Measurements from ENCODE around the gene TPP1. TPM values are rescaled to one million over a fixed set of nuclear protein-coding genes. Genes with fewer than 3 reads are reported as not detected.

TPP1 gene
- total RNA-seq (ENCODE audit: insufficient read depth, low replicate concordance): 59.7 TPM

DNA sequence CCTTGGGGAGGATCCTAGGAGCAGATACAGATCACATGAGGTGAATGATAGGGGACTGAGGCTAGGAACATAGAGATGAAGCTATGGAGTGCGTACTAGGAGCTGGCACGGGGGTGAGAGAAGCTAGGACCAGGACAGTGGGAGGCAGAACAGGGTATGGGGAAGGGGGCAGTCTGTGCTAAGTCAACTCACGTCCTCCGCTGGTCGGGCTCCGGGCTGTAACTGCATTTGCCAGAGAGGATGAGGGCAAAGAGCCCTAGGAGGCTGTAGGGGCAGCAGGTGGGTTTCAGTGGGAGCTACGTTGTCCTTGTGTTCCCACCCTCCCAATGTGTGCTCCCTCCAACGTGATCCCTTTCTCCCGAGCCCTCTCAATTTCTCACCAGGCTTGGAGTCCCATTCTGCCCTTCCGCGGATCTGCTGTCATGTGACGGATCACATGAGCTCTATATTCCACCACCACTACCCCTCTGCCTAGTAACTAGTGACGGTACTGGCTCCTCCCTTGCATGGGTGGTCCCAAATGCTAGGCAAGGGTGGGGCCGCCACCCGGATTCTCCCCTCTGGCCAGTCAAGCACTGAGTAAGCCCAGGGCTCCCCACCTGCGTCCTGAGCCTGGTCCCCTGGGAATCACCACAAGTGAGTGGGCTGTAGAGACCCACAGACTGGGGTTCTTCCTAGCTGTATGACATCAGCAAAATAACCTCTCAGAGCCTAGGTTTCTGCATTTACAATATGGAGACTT lies at the start of gene TPP1:
Gene TPP1 (minus strand): TSS at position 419 of the 742 bp plus-strand sequence. CDS start 22 bp downstream, at position 397.
- peak; percentile 98 for DNase-seq (ENCODE audit: low spot score)

DNA sequence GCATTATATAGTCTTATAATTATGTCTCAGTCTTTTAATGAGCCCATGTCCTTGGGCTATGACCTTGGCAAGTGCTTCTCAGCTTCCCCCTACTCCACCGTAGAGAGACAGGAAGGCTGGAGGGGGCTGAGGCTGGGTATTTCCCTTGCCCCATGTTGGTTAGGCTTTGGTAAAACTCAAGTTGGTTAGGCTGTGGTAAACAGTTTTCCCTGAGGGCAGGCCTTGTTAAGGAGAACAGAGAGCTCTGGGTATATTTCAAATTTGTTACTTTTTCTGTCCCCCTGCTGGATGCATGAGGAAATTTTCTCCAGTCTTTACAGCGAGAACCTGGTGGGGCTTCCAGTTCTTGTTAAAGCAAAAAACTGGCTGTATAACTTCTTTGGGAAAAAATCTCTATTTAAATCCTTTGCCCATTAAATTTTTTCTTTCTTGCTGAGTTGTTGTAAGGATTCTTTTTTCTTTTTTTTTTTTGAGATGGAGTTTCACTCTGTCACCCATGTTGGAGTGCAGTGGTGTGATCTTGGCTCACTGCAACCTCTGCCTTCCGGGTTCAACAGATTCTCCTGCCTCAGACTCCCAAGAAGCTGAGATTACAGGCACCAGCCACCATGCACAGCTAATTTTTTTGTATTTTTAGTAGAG lies 48.6 kb upstream of the TPP1 start:
- no peak for DNase-seq (ENCODE audit: low spot score)

DNA sequence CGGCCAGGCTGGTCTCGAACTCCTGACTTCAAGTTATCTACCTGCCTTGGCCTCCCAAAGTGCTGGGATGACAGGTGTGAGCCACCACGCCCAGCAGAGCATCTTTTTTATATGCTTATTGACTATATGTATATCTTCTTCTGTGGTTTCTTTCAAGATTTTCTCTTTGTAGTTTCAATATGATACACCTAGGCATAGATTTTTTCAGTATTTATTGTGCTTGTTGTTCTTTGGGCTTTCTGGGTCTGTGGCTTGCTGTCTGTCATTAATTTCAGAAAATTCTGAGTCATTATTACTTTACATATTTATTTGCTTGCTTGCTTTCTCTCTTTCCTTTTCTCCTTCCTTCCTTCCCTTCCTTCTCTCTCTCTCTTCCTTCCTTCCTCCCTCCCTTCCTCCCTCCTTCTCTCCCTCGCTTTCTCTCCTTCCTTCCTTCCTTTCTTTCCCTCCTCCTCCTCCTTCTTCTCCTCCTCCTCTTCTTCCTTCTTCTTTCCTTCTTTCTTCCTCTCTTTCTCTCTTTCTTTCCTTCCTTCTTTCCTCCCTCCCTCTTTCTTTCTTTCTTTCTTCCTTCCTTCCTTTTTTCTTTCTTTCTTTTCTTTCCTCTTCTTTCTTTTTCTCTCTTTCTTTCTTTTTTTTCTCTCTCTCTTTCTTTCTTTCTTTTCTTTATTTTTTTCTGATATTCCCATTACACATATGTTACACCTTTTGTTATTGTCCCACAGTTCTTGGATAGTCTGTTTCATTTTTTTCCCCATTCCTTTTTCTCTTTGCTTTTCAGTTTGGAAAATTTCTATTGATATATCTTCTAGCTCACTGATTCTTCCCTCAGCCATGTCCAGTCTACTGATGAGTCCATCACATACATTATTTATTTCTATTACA lies 47.3 kb upstream of the TPP1 start:
- no peak for DNase-seq (ENCODE audit: low spot score)

DNA sequence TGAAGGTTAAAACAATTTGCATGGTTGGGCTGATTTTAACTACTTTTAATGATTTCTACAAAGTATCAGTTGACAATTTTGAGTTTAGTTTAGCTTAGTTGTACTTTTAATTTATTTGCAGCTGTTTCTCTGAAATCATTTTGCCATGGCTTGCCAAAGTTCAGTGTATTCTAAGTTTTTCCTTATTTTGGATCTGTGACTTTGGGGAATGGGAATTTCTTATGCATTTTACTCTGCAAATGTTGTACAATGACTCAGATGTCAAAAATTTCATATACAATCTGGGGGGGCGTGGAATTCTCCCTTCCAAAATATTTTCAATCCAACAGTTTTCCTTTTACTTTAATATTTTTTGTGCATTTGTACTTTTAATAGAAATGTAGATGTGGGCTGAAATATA lies 45.3 kb upstream of the TPP1 start:
- no peak for DNase-seq (ENCODE audit: low spot score)

DNA sequence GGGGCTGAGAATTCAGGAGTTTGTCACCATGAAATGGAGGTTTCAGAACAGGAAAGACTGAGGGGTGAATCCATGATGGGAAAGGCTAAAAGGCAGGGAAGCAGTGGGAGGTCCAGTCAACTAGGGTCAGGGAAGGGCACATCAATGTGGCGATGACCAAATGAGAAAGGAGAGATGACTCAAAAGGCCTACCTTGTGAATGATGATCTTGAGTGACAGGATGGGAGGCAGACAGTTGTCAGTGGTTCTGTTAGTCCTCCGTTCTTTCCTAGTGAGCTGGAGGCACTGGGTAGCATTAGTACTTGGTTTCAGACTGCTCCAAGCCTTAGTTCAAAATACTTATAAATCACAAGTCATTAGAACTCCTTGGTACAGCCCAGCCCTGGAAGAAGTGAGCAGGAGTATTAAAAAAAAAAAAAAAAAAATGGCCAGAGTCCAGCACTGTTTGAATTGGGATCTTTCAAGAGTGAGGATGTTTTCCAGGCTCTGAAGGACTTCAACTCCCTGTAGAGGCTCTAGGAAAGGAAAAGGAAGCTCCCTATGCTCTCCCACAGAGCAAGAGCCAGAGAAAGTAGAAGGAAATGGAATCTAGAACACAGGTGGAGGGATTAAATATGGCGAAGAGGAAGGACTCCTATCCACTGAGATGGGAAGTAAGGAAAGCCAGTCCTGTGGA lies 44.7 kb upstream of the TPP1 start:
- DNase-seq (ENCODE audit: low spot score): no peak

DNA sequence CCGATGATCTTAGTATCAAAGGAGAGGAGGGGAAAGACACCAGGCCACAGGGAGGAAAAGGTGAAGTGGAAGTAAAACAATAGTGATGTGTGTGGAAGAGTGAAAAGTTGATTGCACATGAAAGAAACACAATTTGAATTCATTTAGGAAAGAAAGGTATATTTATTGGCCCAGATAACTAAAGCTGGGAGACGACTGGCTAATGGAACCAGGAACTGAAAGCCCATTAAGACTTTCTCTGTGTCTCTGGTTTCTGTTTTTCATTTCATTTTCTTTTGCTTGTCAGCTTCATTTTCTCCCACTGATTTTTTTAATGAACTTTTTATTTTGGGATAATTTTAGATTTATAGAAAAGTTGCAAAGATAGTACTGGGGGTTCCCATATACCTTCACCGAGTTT lies 41.5 kb upstream of the TPP1 start:
- DNase-seq (ENCODE audit: low spot score): no peak

DNA sequence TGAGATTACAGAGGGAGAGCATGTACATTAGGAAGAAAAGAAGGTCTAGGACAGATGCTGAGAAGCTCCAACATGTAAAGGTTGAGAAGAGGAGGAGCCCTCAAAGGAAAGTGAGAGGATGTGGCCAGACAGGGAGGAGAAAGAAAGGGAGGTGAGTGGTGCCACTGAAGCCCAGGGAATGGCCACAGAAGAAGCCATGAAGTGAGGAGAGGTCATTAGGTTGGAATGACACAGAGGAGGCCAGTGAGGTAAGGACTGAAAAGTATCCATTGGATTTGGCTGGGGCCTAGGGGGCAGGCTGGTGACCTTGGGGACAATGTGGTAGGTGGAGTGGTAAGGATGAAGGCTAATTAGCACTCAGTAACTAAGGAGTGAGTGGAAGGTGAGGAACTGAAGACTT lies 39.4 kb upstream of the TPP1 start:
- no peak for DNase-seq (ENCODE audit: low spot score)

DNA sequence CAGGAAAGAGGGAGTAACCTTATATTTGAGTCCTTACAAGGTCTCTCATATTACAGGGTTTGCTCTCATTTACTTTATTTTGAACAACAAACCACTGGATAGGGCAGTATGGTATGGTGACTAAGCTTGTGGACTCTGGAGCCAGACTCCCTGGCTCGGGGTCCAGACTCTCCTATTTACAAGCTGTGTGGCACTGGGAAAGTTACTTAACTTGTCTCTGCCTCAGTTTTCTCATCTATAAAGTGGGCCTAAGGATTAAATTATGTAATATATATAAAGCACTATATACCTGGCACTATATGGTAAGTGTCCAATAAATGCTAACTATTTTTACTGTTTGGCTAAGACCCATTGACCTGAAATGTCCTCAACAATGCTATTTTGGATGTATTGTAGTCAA lies 38.1 kb upstream of the TPP1 start:
- no peak for DNase-seq (ENCODE audit: low spot score)

DNA sequence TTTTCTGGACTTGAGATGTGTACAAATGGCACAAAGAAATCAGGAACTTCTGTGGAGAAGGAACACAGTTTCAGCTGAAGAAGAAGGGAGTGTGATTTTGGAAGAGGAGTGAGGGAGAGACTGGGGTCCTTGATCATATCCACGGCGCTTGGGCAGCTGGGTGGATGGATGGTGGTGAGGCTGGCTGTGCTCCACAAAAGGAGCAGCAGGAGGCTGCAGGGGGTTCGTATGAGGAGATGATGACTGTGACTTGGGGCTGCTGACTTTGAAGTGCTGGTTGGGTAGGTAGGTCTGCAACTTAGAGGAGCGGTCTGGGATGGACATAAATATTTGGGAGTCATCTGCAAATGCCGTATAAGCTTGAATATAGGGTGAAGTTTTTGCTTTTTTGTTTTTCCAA lies 37.7 kb upstream of the TPP1 start:
- no peak for DNase-seq (ENCODE audit: low spot score)

DNA sequence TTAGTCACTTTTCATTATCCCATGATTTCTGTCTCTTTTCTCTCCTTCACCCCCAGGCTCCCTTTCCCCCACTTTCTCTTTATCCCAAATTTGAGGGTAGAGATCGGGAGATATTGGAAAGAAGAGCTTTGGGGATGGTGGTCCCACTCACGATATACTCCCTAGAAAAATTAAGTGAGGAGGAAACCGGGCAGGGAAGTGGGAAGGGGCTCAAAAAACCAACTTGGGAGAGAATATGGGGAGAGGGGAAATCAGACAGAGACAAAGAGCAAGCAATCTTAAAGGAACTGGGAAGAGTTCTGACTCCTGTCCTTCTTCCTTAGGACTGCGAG lies 37.3 kb upstream of the TPP1 start:
- DNase-seq (ENCODE audit: low spot score): no peak

DNA sequence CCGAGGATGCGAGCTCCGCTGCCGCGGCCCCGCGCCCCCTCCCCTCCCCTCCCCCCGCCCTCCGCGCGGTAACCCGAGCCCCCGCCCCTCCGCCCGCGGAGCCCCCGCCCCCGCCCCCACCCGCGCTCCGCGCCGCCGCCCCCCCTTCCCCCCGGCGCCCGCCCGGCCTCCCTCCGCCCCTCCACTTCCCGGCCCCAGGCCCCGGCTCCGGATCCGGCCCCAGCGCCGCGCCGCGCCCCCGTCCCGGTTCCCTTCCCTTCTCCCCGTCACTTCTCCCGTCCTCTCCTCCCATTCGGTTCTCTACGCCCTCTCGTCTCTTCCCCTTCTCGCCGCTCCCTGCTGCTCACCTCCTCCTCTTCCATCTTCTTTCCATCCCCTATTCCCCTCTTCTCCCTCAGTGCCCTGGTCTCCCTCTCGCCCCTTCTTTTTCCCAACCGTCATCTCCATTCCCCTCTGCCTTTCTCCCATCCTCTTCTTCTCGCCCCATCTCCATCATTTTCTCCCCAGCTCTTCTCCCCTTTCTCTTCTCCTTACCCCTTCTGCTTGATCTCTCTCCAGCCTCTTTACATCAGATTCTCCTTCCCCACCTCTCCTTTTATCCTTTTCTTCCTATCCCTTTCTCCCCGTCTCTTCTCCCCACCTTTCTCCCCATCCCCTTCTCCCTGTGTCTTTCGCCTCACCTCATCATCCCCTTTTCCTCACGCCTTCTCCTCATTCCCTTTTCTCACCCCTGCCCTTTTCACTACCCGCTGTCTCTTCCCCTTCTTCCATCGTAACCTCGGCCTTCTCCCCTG lies 36.8 kb upstream of the TPP1 start, which contains the start of gene DCHS1:
Gene DCHS1 (minus strand): TSS at position 20 of the 794 bp plus-strand sequence. CDS start 14,196 bp downstream, outside the sequence.
- DNase-seq (ENCODE audit: low spot score): peak; percentile 59

DNA sequence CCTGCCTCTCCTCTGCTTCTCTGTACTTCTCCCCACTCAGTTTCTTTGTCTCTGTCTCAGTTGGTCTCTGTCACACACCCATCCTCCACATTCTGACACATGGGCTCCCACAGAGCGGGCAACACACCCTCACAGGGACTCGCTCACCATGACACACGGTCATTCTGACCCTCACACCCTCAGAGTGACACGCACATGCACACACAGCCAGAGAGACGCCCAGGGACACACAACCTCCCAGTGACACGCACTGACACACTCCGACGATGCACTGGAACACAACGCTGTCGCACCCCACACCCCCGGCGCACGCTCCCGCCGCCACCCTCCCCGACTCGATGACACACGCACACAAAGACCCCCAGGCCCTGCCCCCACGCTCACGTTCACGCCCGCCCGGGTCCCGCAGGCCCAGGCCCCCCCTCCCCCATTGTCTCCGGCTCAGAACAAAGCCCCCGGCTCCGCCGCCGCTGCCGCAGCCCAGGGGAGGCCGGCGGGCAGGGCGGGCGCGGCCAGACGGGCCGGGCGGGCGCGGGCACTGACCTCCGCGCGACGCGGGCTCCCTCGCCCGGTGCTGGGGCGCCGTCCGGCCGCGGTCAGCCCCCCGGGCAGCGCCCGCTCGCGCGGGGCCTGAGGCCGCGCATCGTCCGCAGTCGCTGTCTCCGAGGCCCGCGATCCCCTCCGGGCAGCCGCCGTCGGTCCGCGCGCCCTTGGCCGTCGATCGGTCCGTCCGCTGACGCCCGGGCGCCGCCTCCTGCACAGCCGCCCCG lies 36.0 kb upstream of the TPP1 start:
- peak; percentile 36 for DNase-seq (ENCODE audit: low spot score)

DNA sequence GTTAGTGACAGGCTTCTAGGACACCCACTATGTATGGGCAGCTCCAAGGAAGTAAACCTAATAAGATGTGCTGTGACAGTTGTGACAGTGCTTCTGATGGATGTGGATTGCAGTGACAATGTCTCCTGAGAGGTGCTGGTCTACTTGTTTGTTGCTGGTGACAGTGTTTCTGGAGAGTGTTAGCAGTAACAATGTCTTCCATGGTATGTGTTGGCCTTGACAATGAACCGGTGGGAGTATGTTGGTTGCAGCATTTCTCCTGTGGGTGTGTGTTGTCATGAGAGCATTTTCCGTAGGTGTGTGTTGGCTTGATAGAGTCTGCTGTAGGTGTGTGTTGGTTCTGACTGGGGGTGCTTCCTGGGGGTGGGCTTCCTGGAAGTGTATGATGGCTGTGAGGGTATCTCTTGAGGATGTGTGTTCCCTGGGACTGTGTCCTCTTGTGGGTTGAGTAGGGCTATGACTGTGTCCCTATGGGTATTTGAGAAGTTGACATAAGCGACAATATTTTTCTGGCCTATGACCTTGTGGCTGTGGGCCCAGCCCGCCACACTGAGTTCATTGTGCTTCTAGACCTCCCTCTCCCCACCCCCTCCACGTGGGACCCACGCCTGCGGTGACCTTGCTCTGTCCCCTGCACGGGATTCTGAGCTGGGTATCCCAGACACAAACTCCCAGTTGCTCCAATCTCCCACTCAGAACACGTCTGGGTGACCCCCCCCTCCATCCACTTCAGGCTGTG lies 35.2 kb upstream of the TPP1 start:
- no peak for DNase-seq (ENCODE audit: low spot score)

DNA sequence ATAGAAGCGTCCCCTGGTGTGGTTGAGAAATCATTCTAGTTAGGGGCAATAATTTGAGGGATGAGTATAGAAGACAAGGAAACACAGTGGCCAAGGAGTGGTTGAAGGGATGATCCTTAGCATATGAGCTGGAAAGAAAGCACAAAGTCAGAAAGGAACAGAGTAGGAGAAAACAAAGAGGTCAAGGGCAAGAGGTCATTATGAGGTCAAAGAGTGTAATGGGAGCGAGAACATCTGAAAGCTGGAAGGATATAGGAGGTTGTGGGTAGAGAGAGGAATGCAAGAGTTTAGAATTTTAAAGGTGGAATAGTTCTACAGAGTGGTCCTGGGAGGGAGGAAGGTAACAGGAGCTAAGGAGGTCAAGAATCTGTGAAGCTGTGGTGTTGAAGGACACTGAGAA lies 34.4 kb upstream of the TPP1 start:
- DNase-seq (ENCODE audit: low spot score): no peak

DNA sequence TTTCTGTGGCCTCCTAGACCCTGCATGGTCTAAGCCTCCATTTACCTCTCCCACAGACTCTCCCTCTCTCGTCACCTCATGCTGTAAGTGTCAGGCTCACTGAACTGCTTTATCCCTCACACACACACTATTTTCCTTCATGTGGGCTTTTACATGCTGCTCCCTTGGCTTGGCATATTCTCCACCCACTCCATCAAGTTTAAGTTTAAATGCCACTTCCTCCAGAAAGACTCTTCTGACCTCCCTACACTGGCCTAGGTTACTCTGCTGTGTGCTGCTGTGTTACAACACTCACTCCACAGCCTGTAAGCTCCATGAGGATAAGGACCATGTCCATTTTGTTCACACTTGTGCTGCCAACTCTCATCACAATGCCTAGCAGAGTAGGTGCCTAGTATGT lies 33.9 kb upstream of the TPP1 start:
- no peak for DNase-seq (ENCODE audit: low spot score)

DNA sequence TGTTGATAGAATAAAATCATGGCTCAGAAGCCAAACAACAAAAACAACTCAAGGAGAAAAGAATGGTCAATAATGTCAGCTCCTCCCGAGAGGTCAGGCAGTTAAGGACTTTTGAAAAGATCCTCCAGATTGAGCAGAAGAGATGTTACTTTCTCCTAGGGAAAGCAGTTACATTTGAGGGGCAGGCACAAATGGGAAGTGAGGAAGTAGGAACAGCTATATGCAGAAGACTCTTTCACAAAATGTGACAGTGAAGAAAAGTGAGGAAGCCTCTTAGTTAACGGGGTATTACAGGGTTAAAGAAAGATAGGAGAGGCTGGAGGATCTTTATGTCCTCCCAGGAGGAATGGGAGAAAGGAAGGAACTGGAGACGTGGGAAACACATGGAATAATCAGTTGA lies 33.0 kb upstream of the TPP1 start:
- no peak for DNase-seq (ENCODE audit: low spot score)

DNA sequence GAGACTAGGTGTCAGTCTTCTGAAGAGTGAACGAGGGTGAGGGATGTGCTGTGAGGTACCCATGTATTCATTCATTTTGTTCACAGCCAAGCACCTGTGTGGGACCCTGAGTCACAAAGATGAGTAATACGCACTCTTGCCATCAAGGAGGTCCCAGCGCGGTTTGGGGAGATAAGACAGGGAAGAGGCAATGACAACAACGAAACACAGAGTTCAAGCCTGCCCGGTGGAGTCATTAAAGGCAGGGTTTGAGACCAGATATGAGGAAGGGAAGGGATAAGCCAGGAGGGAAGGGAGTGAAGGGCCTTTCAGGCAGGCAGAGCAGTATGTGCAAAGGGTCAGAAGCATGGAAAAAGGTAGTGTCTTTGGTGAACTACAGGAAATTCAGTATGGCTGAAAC lies 31.8 kb upstream of the TPP1 start:
- no peak for DNase-seq (ENCODE audit: low spot score)

DNA sequence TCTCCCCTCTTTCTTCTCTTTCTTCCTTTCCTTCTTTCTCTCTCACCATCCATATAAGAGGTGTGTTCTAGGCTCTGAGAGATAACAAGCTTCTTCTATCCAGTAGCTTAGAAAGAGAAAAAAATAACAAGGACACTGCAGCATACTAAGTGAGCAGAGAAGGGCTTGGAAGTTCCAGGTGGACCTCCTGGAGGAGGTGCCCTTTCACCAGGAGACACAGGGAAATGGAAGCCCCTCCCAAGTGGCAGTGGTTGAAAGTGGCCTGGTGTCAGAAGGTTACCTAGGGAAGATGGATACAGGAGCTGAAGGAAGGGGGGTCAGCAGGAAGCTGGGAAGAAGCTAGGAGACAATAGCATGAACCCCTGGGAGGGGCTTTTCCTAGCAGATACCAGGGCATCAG lies 30.9 kb upstream of the TPP1 start:
- no peak for DNase-seq (ENCODE audit: low spot score)

DNA sequence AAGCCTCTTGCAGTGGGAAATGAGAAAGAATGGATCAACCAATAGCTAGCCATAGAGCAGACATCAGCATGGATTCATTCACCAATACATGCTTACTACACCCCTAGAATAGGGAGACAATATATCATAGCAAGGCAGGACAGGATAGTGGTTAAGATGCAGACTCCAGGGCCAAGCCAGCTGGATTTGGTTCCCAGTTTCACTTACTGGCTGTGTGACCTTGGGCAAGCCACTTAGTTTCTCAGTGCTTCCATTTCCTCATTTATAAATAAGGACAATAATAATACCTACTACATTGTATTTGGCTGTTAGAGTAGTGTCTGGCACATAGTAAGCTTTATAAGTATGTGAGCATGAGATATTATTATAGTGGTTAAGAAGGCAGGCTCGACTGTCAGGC lies 29.3 kb upstream of the TPP1 start:
- no peak for DNase-seq (ENCODE audit: low spot score)

DNA sequence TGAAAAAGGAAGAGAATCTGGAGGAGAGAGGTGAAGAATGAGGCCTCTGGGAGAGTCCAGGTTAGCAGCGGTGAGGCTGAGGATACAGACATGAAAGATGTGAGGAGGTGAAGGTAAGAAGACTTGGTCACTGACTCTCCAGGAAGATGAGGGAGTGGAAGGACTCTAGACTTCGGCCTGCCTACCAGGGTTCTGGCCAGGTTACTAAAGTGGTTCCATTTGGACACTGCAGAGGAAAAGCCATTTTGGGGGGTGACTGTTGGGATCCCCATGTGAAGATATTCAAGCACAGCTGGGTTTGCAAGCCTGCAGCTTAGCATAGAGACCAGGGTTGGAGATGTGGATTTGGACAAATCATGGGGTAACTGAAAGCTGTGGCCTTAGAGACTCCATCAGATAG lies 28.6 kb upstream of the TPP1 start:
- no peak for DNase-seq (ENCODE audit: low spot score)

All from umbilical cord (tissue), 2 donors.